ENCODE measurements around the gene CHSY1. TPM values are rescaled to one million over a fixed set of nuclear protein-coding genes. Genes with fewer than 3 reads are reported as not detected.
"Not testable (repeated sequence)": the region's sequence is repeated elsewhere in the genome, so short reads cannot be mapped to it uniquely, and the experiment has no call there.

CHSY1 gene
- total RNA-seq, 2 donors from 2014 or later = 45.5 to 54.1 TPM

DNA sequence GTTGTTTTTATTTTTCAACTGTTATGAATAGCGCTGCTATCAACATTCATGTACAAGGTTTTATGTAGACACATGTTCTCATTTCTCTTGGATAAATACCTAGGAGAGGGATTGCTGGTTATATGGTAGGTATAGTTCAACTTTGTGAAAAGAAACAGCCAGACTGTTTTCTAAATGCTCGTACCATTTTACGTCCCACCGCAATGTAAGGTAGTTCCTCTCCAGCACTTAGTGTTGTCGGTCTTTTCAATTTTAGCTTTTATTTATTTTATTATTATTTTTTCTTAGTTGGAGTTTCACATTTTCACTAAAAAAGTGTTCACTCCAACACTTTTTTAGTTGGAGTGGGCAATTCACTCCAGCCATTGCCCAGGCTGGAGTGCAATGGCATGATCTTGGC, 117.1 kb downstream of the CHSY1 start:
- peaks cover 4 to 11% of the 10 kb centered on the region in 2 donors for H3K36me3 Mint-ChIP-seq
- H3K9me3 Mint-ChIP-seq = peaks cover 0 to 12% of the 10 kb centered on the region in 2 donors
- ATAC-seq (no peak), DNase-seq (ENCODE audit: low spot score in 2 of 2) (no peak)
- H3K27ac Mint-ChIP-seq = no peak overlapping the region

DNA sequence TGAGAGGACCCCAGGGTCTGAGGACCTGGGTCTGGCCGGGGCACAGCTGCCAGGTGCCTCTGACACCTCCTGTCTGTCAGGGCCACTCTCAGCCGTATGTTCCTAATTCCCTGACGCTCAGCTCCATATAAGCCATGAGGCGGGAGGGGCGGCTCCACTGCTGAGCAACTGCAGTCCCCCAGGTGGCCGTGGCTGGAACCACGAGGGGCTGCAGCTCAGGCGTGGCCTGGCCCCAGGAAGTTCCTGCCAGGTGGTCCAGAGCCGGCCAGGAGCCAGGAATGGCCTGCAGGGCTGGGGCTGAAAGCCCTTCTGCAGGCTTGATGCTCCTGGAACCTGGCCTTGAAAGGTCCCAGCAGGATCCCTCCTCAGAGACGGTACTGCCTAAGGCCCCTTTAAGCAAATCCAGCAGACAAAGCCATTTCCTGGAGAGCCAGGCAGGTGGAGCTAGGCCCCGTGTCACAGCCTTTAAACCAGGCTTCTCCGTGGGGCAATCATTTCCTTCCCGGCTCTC, 118.0 kb downstream of the CHSY1 start:
- DNase-seq (ENCODE audit: low spot score in 2 of 2) = no peak
- no peak for ATAC-seq
- H3K36me3 Mint-ChIP-seq = peaks cover 4 to 13% of the 10 kb centered on the region in 2 donors
- H3K27ac Mint-ChIP-seq = no peak overlapping the region
- H3K9me3 Mint-ChIP-seq = peaks cover 0 to 12% of the 10 kb centered on the region in 2 donors

DNA sequence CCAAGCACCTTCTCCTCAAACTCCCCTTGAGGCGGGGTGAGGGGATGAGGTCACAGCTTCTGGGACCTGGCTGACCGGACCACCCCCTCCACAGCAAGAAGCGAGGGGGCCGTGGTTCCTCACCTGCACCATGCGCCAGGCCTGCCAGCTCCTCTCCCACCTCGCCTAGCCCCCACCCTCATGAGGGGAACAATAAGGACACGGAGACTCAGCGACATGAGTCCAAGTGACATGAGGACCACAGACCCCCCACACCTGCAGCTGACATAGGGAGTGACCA, 118.7 kb downstream of the CHSY1 start:
- ATAC-seq (no peak), DNase-seq (ENCODE audit: low spot score in 2 of 2) (no peak)
- Mint-ChIP-seq H3K27ac (no peak overlapping the region), H3K36me3 (peaks cover 4 to 19% of the 10 kb centered on the region in 2 donors), H3K9me3 (peaks cover 0 to 16% of the 10 kb centered on the region in 2 donors)

GRCh38 chr15:101132390-101133180, 119.3 kb downstream of the CHSY1 start:
- ATAC-seq (no peak), DNase-seq (ENCODE audit: low spot score in 2 of 2) (no peak)
- Mint-ChIP-seq H3K36me3 (peaks cover 4 to 24% of the 10 kb centered on the region in 2 donors), H3K27ac (no peak overlapping the region), H3K9me3 (peaks cover 0 to 22% of the 10 kb centered on the region in 2 donors)

GRCh38 chr15:101131489-101132389, 120.1 kb downstream of the CHSY1 start:
- Mint-ChIP-seq H3K27ac (no peak overlapping the region), H3K36me3 (peaks cover 4 to 26% of the 10 kb centered on the region in 2 donors), H3K9me3 (peaks cover 0 to 23% of the 10 kb centered on the region in 2 donors)
- ATAC-seq (no peak), DNase-seq (ENCODE audit: low spot score in 2 of 2) (no peak)

DNA sequence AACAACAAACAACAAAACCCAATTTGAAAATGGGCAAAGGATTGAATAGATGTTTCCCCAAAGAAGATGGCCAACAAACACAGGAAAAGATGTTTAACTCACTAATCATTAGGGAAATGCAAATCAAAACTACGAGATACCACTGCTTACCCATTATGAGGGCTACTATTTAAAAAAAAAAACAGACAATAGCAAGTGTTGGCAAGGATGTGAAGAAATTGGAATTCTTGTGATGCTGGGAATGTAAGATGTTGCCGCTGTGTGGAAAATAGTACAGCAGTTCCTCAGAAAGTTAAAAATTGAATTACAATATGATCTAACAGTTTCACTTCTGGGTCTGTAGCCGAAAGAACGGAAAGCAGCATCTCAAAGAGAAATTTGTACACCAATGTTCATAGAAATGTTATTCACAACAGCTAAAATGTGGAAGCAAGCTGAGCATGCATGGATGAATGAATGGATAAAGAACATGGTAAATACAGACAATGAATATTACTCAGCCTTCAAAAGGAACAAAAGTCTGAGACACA, 121.9 kb downstream of the CHSY1 start:
- no peak for DNase-seq (ENCODE audit: low spot score in 2 of 2)
- peaks cover 4 to 26% of the 10 kb centered on the region in 2 donors for H3K36me3 Mint-ChIP-seq
- peaks cover 0 to 23% of the 10 kb centered on the region in 2 donors for H3K9me3 Mint-ChIP-seq
- H3K27ac Mint-ChIP-seq = no peak overlapping the region
- no peak for ATAC-seq

DNA sequence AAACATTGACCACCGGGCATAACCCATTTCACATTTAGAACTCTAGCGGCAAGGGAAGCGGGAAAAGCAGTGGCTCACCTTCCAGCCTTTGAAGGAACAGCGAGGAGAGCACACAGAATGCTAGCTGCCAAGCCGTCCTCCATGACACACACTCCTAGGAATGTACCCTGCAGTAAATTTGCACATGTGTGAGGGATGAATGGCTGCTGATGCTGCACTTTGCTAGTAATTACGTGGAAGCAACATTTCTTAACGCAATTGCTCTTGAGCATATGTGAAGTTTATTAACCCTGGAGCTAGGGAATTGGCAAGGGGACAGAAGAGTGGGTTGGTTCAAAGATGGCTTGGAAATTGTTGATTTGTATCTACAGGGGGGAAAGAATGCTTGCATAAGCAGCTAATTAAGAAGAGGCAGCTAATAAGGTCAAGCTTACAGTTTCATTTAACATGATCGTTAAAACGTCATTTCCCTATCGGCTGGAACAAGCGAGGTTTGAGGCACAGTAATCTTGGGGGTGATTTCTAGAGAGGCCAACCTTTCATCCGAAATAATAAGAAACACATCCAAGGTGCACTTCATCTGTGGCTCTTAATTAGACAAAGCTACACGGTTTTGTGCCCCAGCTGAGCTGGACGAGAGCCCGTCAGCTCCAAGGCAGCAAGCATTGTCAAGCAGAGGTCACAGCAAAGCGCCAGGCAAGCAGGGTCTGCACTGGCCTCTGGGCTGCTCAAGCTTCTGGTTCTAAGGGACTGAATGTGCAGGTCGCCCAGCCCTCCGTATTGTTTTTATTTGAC, 123.4 kb downstream of the CHSY1 start:
- Mint-ChIP-seq H3K27ac (peak overlapping the region; percentile 97 to 100), H3K9me3 (peaks cover 0 to 23% of the 10 kb centered on the region in 2 donors), H3K36me3 (peaks cover 4 to 29% of the 10 kb centered on the region in 2 donors)
- DNase-seq (ENCODE audit: low spot score in 2 of 2) = no peak
- no peak for ATAC-seq

- Mint-ChIP-seq H3K9me3 (peaks cover 0 to 23% of the 10 kb centered on the region in 2 donors), H3K36me3 (peaks cover 4 to 33% of the 10 kb centered on the region in 2 donors), H3K27ac (peak overlapping the region; percentile 97 to 100)
- DNase-seq (ENCODE audit: low spot score in 2 of 2) (peak; percentile 58 to 72), ATAC-seq (peak; percentile 77 to 87)
Measured at GRCh38 chr15:101127506-101128076, 124.3 kb downstream of the CHSY1 start.

DNA sequence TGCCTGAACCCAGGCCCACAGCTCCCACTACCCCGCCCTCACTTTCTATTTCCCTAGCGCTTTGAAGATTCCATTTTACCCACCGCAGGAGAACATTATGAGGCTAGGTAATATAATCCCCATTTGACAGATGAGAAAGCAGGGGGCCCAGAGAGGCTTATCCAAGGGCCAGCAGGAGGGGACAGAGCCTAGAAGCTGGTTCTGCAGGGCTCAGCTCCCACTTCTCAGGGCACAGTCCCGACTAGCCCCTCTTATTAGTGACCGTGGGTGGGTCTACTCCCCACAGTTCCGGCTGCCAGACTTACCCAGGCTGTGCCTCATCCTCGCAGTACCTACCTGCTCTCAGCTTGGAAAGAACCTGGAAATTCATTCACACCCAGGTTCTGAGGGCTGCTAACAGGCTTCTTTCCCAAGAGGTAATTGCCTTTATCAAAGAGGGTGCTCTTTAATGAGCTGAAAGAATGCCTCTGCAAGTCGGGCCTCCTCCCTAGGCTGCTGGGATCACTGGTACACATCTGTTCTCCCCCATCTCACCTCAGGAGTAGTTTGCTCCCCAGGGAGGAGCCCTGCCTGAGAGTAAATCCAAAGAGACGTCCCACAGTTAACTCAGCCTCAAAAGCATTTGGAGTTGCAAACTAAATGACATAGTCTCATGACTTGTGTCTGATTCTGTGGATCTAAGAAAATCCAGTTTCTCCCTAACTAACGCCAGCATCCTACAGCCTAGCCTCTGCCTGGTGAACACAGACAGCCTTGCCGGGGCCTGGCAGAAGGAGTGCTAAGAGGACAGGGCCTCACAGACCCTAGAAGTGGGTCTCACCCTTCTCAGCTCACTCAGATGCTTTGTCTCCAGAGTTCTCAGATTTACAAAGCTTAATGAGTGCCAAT, 125.0 kb downstream of the CHSY1 start:
- Mint-ChIP-seq H3K9me3 (peaks cover 0 to 23% of the 10 kb centered on the region in 2 donors), H3K27ac (peak overlapping the region; percentile 97 to 100), H3K36me3 (peaks cover 4 to 33% of the 10 kb centered on the region in 2 donors)
- ATAC-seq (peak; percentile 2 to 21), DNase-seq (ENCODE audit: low spot score in 2 of 2) (peak in 1 of 2 donors; percentile 44)

DNA sequence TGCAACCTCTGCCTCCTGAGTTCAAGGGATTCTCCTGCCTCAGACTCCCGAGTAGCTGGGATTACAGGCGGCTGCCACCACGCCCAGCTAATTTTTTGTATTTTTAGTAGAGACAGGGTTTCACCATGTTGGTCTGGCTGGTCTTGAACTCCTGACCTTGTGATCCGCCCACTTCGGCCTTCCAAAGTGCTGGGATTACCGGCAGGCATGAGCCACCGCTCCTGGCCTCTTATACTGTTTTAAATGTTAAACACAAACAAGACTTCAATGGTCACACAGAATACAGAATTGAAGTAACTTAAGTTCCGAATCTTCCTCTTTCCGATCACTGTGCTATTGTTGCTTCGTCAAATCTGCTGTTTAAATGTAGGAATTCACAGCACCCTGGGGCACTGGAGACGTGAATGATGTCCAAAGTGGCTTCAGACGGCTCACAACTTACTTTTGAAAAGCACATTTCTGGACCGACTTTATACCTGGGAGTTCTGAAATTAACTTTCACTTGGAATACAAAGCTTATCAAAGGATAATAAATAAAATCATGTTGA, 125.9 kb downstream of the CHSY1 start:
- not testable (repeated sequence) for ATAC-seq

More for the DNA sequence above, 125.9 kb downstream of the CHSY1 start:
- Mint-ChIP-seq H3K36me3 (peaks cover 4 to 33% of the 10 kb centered on the region in 2 donors), H3K27ac (peak overlapping the region; percentile 40 to 97), H3K9me3 (peaks cover 0 to 16% of the 10 kb centered on the region in 2 donors)
- DNase-seq (ENCODE audit: low spot score in 2 of 2) = not testable (repeated sequence)

Other genes with a start within 250 kb of the CHSY1 start
- gene SELENOS, start 25.4 kb upstream of the CHSY1 start, total RNA-seq = 10 to 100 TPM; 18.4 to 22.6 TPM
- 100 to 1,000 TPM; 163 to 174 TPM for gene SNRPA1, start 43.2 kb upstream of the CHSY1 start, total RNA-seq
- 1 to 10 TPM in 1 of 2 donors, under 1 TPM in 1; 0.61 to 2.1 TPM for gene PCSK6, start 237.7 kb upstream of the CHSY1 start, total RNA-seq

Data from activated naive CD4-positive, alpha-beta T cell treated with anti-CD3 and anti-CD28 coated beads, Interleukin-2, amount 50 U/mL, for 72 hours (primary cell).